Activated naive CD4-positive, alpha-beta T cell treated with anti-CD3 and anti-CD28 coated beads, Interleukin-2, amount 50 U/mL, for 24 hours (primary cell): Measurements from ENCODE around the gene GABRG3.
"Not testable (repeated sequence)": the region's sequence is repeated elsewhere in the genome, so short reads cannot be mapped to it uniquely, and the experiment has no call there.

Experiments
- H3K27ac Mint-ChIP-seq: one replicate; pipeline ENCODE4 v1.8.0; 2021; ENCODE audit warnings: mild to moderate bottlenecking, mixed read lengths
- H3K27me3 Mint-ChIP-seq: one replicate; pipeline ENCODE4 v1.8.0; 2021; ENCODE audit warnings: mixed read lengths
- H3K36me3 Mint-ChIP-seq: one replicate; pipeline ENCODE4 v1.8.0; 2021; ENCODE audit warnings: mixed read lengths
- H3K4me1 Mint-ChIP-seq: one replicate; pipeline ENCODE4 v1.8.0; 2021; ENCODE audit warnings: mixed read lengths
- H3K4me3 Mint-ChIP-seq: one replicate; pipeline ENCODE4 v1.8.0; 2021; ENCODE audit warnings: mild to moderate bottlenecking, mixed read lengths
- H3K9me3 Mint-ChIP-seq: one replicate; pipeline ENCODE4 v1.8.0; 2021; ENCODE audit warnings: mixed read lengths

Gene GABRG3

GRCh38 chr15:27377391-27377790 is 406.4 kb downstream of the GABRG3 start:
- H3K9me3 Mint-ChIP-seq, H3K4me3 Mint-ChIP-seq, H3K27me3 Mint-ChIP-seq, H3K27ac Mint-ChIP-seq, H3K36me3 Mint-ChIP-seq, H3K4me1 Mint-ChIP-seq: not testable (repeated sequence)

DNA sequence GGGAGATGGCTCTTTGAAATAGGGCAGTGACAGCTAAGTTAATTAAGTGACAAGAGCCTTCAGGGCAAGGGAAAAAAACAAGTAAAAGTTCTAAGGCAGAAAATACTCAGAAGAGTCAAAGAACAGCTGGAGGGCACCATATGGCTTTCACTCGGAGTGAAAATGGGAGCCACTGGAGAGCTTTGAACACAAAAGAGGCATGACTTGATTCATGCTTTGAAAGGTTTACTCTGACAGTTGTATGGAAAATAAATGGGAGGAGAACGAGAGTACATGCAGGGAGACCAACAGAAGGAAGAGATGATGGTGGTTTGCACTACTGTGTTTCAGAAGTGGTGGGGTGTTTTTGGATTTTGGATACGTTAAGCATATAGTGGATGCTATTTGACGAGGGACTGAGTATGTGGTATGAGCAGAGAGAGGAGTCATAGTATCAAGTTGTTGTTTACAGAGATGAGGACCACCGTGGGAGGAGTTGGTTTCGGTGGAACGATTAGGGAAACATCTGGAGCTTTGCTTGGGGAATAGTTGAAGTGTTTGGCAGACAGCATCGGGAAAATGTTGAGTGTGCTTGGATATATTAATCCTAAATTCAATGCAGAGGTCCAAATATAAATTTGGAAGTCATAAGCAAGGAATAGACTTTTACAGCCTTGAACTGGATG is 411.5 kb downstream of the GABRG3 start:
- H3K27ac Mint-ChIP-seq, result no peak overlapping the region
- no peaks in the 10 kb centered on the region for H3K4me1 Mint-ChIP-seq
- no peak overlapping the region for H3K4me3 Mint-ChIP-seq
- H3K27me3 Mint-ChIP-seq, result no peaks in the 10 kb centered on the region
- no peaks in the 10 kb centered on the region for H3K36me3 Mint-ChIP-seq
- peaks cover 11% of the 10 kb centered on the region for H3K9me3 Mint-ChIP-seq

- no peaks in the 10 kb centered on the region for H3K36me3 Mint-ChIP-seq
- H3K9me3 Mint-ChIP-seq, result peaks cover 15% of the 10 kb centered on the region
- H3K27me3 Mint-ChIP-seq, result no peaks in the 10 kb centered on the region
- H3K27ac Mint-ChIP-seq, result no peak overlapping the region
- no peak overlapping the region for H3K4me3 Mint-ChIP-seq
- no peaks in the 10 kb centered on the region for H3K4me1 Mint-ChIP-seq
Observed at GRCh38 chr15:27383726-27384125, 412.7 kb downstream of the GABRG3 start.

GRCh38 chr15:27392163-27392562 is 421.2 kb downstream of the GABRG3 start:
- Mint-ChIP-seq H3K27ac (no peak overlapping the region), H3K27me3 (no peaks in the 10 kb centered on the region), H3K36me3 (no peaks in the 10 kb centered on the region), H3K9me3 (peaks cover 20% of the 10 kb centered on the region), H3K4me3 (no peak overlapping the region), H3K4me1 (no peaks in the 10 kb centered on the region)

- Mint-ChIP-seq H3K4me1 (no peaks in the 10 kb centered on the region), H3K27ac (no peak overlapping the region), H3K36me3 (no peaks in the 10 kb centered on the region), H3K4me3 (no peak overlapping the region), H3K9me3 (peaks cover 20% of the 10 kb centered on the region), H3K27me3 (no peaks in the 10 kb centered on the region)
Observed at GRCh38 chr15:27396521-27396920, 425.5 kb downstream of the GABRG3 start.

- Mint-ChIP-seq H3K4me1 (no peaks in the 10 kb centered on the region), H3K36me3 (no peaks in the 10 kb centered on the region), H3K9me3 (peaks cover 22% of the 10 kb centered on the region), H3K4me3 (no peak overlapping the region), H3K27me3 (no peaks in the 10 kb centered on the region), H3K27ac (no peak overlapping the region)
Observed at GRCh38 chr15:27396996-27397395, 426.0 kb downstream of the GABRG3 start.

DNA sequence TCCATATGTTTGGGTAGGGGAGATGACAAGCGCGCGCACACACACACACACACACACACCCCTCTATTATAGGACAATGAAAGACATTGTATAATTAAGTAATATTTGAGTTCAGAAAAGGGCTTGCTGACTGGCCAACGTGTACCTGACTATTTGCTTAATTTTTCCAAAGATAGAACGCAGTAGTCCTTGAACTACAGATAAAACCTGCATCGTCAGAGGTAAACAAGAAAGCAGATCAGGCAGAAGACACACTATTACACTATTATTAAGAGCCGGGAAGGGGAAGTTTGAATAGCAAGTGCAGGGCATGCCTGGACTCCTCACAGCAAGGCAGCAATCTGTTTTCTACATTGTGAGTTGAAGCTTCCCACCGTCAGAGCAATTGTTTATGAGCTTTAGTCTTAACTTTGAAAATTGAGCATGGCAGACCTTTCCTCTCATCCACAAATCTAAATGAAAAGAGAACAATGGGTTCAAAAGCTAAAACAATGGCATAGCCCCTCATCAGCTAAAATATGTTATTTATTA is 427.7 kb downstream of the GABRG3 start:
- Mint-ChIP-seq H3K4me1 (no peaks in the 10 kb centered on the region), H3K4me3 (no peak overlapping the region), H3K27ac (no peak overlapping the region), H3K9me3 (peaks cover 22% of the 10 kb centered on the region), H3K27me3 (no peaks in the 10 kb centered on the region), H3K36me3 (no peaks in the 10 kb centered on the region)

DNA sequence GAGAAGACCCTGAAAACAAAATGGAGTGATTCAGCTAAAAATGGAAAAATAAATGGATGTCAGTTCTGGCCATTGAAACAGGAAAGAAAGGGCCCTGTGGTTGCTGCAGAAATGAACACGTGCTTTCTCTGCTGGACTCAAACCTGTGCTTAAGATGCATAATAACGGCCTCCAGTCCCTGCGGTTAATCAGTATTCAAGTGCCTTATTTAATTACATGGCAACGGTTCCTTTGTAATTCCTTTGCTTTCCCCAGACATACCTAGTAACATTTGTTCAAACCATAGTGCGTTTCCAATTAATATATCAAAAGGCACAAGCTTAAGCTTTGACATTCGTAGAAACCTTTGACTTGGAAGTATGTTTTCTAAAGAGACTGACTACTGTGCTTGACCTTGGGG is 428.3 kb downstream of the GABRG3 start:
- Mint-ChIP-seq H3K4me1 (no peaks in the 10 kb centered on the region), H3K9me3 (peaks cover 22% of the 10 kb centered on the region), H3K36me3 (no peaks in the 10 kb centered on the region), H3K27ac (no peak overlapping the region), H3K4me3 (no peak overlapping the region), H3K27me3 (no peaks in the 10 kb centered on the region)

DNA sequence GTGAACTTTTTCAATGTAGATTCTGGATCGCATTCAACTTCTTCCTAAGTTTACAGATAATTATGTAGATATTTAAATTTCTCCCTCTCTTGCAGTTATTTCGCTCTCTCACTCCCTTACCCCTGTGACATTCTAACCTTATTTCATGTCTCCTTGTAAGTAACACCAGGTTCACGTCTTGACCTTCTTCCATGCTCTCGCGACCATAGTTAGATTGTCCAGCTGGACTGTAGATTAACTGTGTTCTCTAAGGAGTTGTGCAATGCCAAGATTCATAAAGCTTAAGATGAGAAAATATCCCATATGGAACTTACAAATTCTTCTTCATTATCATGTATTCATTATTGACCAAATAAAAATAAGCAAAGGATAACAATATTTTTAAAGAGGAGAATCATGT is 430.5 kb downstream of the GABRG3 start:
- Mint-ChIP-seq H3K36me3 (no peaks in the 10 kb centered on the region), H3K27ac (no peak overlapping the region), H3K4me3 (no peak overlapping the region), H3K27me3 (no peaks in the 10 kb centered on the region), H3K4me1 (no peaks in the 10 kb centered on the region), H3K9me3 (peaks cover 19% of the 10 kb centered on the region)

DNA sequence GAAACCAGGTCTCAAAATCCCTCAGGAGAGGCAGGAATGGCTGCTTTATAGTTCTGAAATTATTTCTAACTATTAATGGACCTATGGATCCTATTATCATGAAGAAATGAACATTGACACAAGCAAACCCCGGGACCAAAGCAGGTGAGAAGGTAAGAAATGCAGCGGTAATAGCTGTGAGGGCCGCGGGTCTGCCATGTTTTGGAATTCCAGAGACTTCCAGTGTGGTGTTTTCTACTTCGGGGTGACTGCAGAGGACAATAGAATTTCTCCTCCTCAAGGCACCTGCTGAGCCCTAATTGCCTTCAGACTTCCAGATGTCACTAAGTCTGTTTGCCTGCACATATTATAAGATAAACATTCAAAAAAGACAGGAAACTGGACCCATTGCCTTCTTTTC is 437.4 kb downstream of the GABRG3 start:
- Mint-ChIP-seq H3K4me1 (no peaks in the 10 kb centered on the region), H3K4me3 (no peak overlapping the region), H3K27ac (no peak overlapping the region), H3K27me3 (no peaks in the 10 kb centered on the region), H3K9me3 (peaks cover 5% of the 10 kb centered on the region), H3K36me3 (no peaks in the 10 kb centered on the region)

GRCh38 chr15:27410996-27411605 is 440.1 kb downstream of the GABRG3 start:
- no peaks in the 10 kb centered on the region for H3K4me1 Mint-ChIP-seq
- no peaks in the 10 kb centered on the region for H3K36me3 Mint-ChIP-seq
- peaks cover 5% of the 10 kb centered on the region for H3K9me3 Mint-ChIP-seq
- H3K27ac Mint-ChIP-seq, result no peak overlapping the region
- no peaks in the 10 kb centered on the region for H3K27me3 Mint-ChIP-seq
- H3K4me3 Mint-ChIP-seq, result no peak overlapping the region

DNA sequence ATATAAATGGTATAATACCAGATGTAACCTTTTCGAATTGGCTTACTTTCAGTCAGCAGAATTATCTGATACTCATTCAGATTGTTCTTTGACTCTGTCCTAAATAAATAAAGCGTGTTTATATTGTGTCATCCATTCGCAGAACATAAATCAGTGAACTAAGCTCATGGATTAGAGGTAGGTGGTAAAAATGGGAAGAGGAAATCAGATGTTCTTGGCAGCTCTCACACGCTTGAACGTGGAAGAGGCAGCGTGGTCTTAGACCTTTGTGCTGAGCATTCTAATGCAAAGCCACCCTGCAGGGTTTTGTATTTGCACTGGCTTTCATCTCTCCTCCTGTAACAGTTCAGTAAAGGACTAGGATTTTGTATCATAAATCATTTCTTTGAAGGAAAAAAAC is 441.4 kb downstream of the GABRG3 start:
- no peaks in the 10 kb centered on the region for H3K9me3 Mint-ChIP-seq
- no peak overlapping the region for H3K27ac Mint-ChIP-seq
- no peaks in the 10 kb centered on the region for H3K27me3 Mint-ChIP-seq
- no peak overlapping the region for H3K4me3 Mint-ChIP-seq
- no peaks in the 10 kb centered on the region for H3K36me3 Mint-ChIP-seq
- no peaks in the 10 kb centered on the region for H3K4me1 Mint-ChIP-seq

GRCh38 chr15:27414168-27414870 is 443.3 kb downstream of the GABRG3 start:
- Mint-ChIP-seq H3K4me3 (no peak overlapping the region), H3K4me1 (no peaks in the 10 kb centered on the region), H3K27me3 (no peaks in the 10 kb centered on the region), H3K36me3 (no peaks in the 10 kb centered on the region), H3K9me3 (no peaks in the 10 kb centered on the region), H3K27ac (no peak overlapping the region)

DNA sequence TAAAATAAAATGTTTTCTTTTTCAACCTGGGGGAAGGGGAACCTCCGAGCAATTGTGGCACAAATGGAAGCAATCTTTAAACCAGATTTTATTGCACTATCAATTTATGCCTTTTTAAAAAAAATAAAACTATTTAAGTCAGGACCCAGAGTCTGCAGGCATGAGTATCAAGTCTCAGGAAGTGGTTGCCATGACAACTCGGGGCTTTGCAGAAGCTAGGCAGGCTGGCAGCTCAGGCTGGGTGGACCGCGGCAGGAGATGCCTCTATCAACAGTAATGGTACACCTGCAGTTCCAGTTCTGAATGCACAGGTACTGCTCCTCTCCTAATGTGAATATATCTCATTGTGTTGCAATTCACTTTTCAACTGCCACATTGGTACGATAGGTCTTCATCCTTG is 447.7 kb downstream of the GABRG3 start:
- Mint-ChIP-seq H3K27ac (no peak overlapping the region), H3K36me3 (no peaks in the 10 kb centered on the region), H3K4me1 (no peaks in the 10 kb centered on the region), H3K4me3 (no peak overlapping the region), H3K27me3 (no peaks in the 10 kb centered on the region), H3K9me3 (no peaks in the 10 kb centered on the region)

DNA sequence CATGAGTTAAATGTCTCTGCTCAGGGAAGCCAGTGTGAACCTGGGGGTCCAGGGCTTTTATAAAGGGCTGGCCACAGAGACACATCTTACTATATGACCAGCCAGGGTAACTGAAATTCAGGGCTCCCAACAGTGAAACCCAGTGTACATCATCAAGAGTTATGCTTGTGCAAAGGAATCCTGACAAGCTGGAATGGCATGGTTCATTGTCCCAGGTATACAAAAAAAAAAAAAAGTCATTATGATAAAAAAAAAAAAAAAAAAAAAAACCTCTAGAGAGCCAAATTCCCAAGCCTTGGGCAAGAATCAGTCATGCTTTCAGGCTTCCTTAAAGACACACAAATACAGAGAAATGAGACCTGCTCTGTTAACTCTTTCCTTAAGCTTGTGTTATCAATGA is 452.0 kb downstream of the GABRG3 start:
- Mint-ChIP-seq H3K27ac (no peak overlapping the region), H3K36me3 (no peaks in the 10 kb centered on the region), H3K4me1 (no peaks in the 10 kb centered on the region), H3K9me3 (peaks cover 4% of the 10 kb centered on the region), H3K4me3 (no peak overlapping the region), H3K27me3 (no peaks in the 10 kb centered on the region)

DNA sequence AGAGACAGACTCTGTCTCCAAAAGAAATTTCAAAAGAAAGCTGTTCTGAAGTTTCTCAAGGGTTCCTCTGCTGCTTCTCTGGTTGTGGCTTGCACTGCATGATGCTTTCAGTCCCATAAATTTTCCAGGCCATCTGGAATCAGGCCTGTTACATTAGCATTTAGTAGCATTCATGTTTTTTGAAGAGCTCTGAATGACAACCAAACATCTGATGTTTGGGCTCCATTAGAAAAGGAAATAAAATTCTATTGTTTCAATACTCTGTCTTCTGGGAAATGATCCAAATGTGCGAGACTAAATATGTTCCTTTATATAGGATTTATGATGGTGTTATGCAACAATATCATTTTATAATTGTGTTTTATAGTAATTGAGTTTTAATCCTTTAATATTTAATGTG is 455.8 kb downstream of the GABRG3 start:
- H3K4me1 Mint-ChIP-seq, result no peaks in the 10 kb centered on the region
- no peaks in the 10 kb centered on the region for H3K27me3 Mint-ChIP-seq
- H3K4me3 Mint-ChIP-seq, result no peak overlapping the region
- H3K36me3 Mint-ChIP-seq, result no peaks in the 10 kb centered on the region
- no peak overlapping the region for H3K27ac Mint-ChIP-seq
- peaks cover 11% of the 10 kb centered on the region for H3K9me3 Mint-ChIP-seq
